Measurements from ENCODE around the gene CDK7.

DNA sequence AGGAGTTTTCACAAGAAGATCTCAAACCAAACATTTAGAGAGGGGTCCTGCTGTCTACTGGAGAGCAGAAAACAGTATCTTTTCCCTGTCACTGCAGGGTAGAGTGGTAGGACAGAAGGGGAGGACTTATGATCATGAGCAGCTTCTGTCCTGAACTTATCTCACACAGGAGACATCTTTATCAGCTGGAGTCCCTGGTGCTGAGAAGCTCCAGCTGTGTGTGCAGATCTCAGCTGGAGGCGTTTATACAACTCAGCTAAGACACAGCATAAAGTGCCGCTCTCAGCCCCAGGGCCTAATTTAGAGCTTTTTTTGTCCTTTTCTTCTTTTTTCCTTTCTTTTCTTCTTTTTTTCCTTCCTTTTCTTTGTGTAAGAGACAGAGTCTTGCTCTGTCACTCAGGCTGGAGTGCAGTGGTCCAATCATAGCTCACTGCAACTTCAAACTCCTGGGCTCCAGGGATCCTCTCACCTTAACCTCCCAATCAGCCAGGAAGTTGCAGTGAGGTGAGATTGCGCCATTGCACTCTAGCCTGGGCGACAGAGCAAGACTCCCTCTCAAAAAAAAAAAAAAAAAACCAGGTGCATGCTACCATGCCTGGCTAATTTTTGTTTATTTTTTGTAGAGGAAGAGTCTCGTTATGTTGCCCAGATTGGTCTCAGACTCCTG is 66.0 kb downstream of the CDK7 start:
- TF ChIP-seq, protein P1, sequence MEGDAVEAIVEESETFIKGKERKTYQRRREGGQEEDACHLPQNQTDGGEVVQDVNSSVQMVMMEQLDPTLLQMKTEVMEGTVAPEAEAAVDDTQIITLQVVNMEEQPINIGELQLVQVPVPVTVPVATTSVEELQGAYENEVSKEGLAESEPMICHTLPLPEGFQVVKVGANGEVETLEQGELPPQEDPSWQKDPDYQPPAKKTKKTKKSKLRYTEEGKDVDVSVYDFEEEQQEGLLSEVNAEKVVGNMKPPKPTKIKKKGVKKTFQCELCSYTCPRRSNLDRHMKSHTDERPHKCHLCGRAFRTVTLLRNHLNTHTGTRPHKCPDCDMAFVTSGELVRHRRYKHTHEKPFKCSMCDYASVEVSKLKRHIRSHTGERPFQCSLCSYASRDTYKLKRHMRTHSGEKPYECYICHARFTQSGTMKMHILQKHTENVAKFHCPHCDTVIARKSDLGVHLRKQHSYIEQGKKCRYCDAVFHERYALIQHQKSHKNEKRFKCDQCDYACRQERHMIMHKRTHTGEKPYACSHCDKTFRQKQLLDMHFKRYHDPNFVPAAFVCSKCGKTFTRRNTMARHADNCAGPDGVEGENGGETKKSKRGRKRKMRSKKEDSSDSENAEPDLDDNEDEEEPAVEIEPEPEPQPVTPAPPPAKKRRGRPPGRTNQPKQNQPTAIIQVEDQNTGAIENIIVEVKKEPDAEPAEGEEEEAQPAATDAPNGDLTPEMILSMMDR (IDR thresholded peaks at IDR 0.05): no peak
- TF ChIP-seq POLR2AphosphoS5 (IDR thresholded peaks at IDR 0.05) (no peak), POLR2A (IDR thresholded peaks at IDR 0.05) (no peak), EP300 (IDR thresholded peaks at IDR 0.05) (no peak)

All from suprapubic skin (tissue), 4 donors.